Astrocyte of the spinal cord (primary cell): ENCODE measurements around the gene APOBEC4.

Experiments used
- DNase-seq: peaks from one replicate; pipeline ENCODE4 v3.0.0; 2011; ENCODE audit warnings: low read depth, low spot score
- H3K4me3 ChIP-seq: 2 replicates; pipeline ENCODE4 v1.5.1; 2011; ENCODE audit warnings: low read depth, mild to moderate bottlenecking, low read length, moderate library complexity
- CTCF ChIP-seq: IDR thresholded peaks from 2 replicates; pipeline ENCODE4 v1.5.1; 2012; ENCODE audit warnings: low read depth, mild to moderate bottlenecking, low read length, inconsistent platforms
- in situ Hi-C: cut with HindIII; loops from 2 replicates; pipeline ENCODE4 v1.10.0; 2017; ENCODE audit warnings: low sequenced_read_pairs

The APOBEC4 gene

GRCh38 chr1:183656355-183656754, 3.2 kb upstream of the APOBEC4 start:
- in situ Hi-C loops = no loop called here
- no peak for DNase-seq
- no peak for TF ChIP-seq CTCF
- no peak overlapping the region for H3K4me3 ChIP-seq

GRCh38 chr1:183655562-183656075, 2.5 kb upstream of the APOBEC4 start:
- in situ Hi-C loops = no loop called here
- DNase-seq = peak; percentile 79
- peak; percentile 78 for TF ChIP-seq CTCF
- no peak overlapping the region for H3K4me3 ChIP-seq

GRCh38 chr1:183654706-183655105, 1.6 kb upstream of the APOBEC4 start:
- in situ Hi-C loops = no loop called here
- H3K4me3 ChIP-seq = no peak overlapping the region
- no peak for DNase-seq
- TF ChIP-seq CTCF = no peak

GRCh38 chr1:183653876-183654451, 848 bp upstream of the APOBEC4 start:
- no peak for TF ChIP-seq CTCF
- no peak overlapping the region for H3K4me3 ChIP-seq
- no peak for DNase-seq
- in situ Hi-C loops = no loop called here

- no peak for DNase-seq
- H3K4me3 ChIP-seq = no peak overlapping the region
- in situ Hi-C loops = no loop called here
- TF ChIP-seq CTCF = no peak
Observed at GRCh38 chr1:183653462-183653794, 312 bp upstream of the APOBEC4 start.

GRCh38 chr1:183652107-183652506, 1.0 kb downstream of the APOBEC4 start:
- no peak for TF ChIP-seq CTCF

More at GRCh38 chr1:183652107-183652506, 1.0 kb downstream of the APOBEC4 start:
- no peak for DNase-seq
- in situ Hi-C loops = no loop called here
- H3K4me3 ChIP-seq = no peak overlapping the region
